HCT116 (cell line): Measurements from ENCODE around the gene DDX20. TPM values are rescaled to one million over a fixed set of nuclear protein-coding genes. Genes with fewer than 3 reads are reported as not detected.

Experiments
- ATAC-seq: fragments of 200-7000 bp; cut with Tn5 transposase; 2 replicates; pipeline ENCODE4 v1.9.1; 2020; ENCODE audit warnings: mild to moderate bottlenecking, moderate library complexity
- BruUV-seq: library from RNA; stranded (reverse); fragments of 400-500 nt; replicated peaks from 2 replicates; lab custom pipeline; 2021; lab: Mats Ljungman, UMichigan
- CTCF ChIA-PET: fragments of 300-600 bp; sonication (Branson Sonifier 250); formaldehyde crosslinking; loops from one replicate; lab custom pipeline; 2021; ENCODE audit warnings: antibody characterized with exemption; lab: Charles Lee
- POLR2A ChIA-PET: fragments of 300-600, 350-600 bp; sonication (Branson Sonifier 250); formaldehyde crosslinking; loops from one replicate; lab custom pipeline; 2021; ENCODE audit warnings: antibody characterized with exemption; lab: Charles Lee
- RAD21 ChIA-PET, 2 experiments: fragments of 300-600 bp; sonication (Branson Sonifier 250); formaldehyde crosslinking; loops; one replicate each; lab custom pipeline; 2023; ENCODE audit warnings: low total read pairs in 2 of 2; ENCODE audit not compliant: uncharacterized antibody in 2 of 2, unreplicated experiment in 2 of 2, low non-redundant PET in 1 of 2; lab: Charles Lee
- DNase-seq: peaks from one replicate; pipeline ENCODE4 v3.0.0-alpha.2; 2010; ENCODE audit warnings: low read depth, low spot score
- H2AFZ ChIP-seq: fragments of 200-600 bp; shearing (Covaris generic), sonication (generic); 2 replicates; pipeline ENCODE4 v1.6.1; 2017; ENCODE audit warnings: low read depth, mixed run types, mixed read lengths, antibody characterized with exemption, low read length; ENCODE audit not compliant: poor library complexity, severe bottlenecking
- H3K27ac ChIP-seq: 2 replicates; pipeline ENCODE4 v1.5.1; 2012; ENCODE audit warnings: low read depth, low read length
- H3K27me3 ChIP-seq: fragments of 200-600 bp; sonication (generic); 2 replicates; pipeline ENCODE4 v1.6.1; 2016; ENCODE audit warnings: mixed run types, low read length, mixed read lengths; ENCODE audit not compliant: insufficient read depth
- H3K36me3 ChIP-seq, 2 experiments: fragments of 200-500 bp in 1 of 2; fragments of 200-600 bp in 1 of 2; sonication (Bioruptor generic) in 1 of 2; sonication (generic) in 1 of 2; 2 replicates each; pipeline versions ENCODE4 v1.5.1 to v1.6.1; 2014 to 2016; ENCODE audit warnings: low read length in 2 of 2, inconsistent platforms in 1 of 2, mixed read lengths in 1 of 2, mixed run types in 1 of 2; ENCODE audit not compliant: insufficient read depth in 2 of 2, control insufficient read depth in 1 of 2
- H3K4me1 ChIP-seq, 2 experiments: fragments of 200-600 bp in 1 of 2; sonication (generic) in 1 of 2; 2 replicates each; pipeline versions ENCODE4 v1.5.1 to v1.6.1; 2012 to 2017; ENCODE audit warnings: low read length in 2 of 2, inconsistent platforms in 1 of 2, mild to moderate bottlenecking in 1 of 2, mixed read lengths in 1 of 2, mixed run types in 1 of 2, moderate library complexity in 1 of 2; ENCODE audit not compliant: insufficient read depth in 2 of 2, control insufficient read depth in 1 of 2
- H3K4me2 ChIP-seq: fragments of 200-600 bp; sonication (generic); 2 replicates; pipeline ENCODE4 v1.6.1; 2017; ENCODE audit warnings: mixed run types, low read length, mixed read lengths
- H3K4me3 ChIP-seq, 2 experiments: fragments of 200-600 bp in 1 of 2; sonication (generic) in 1 of 2; replicated peaks in 1 of 2; 2 replicates each; pipeline ENCODE4 v1.5.1; 2011 to 2016; ENCODE audit warnings: low read length in 2 of 2, control low read depth in 1 of 2, low read depth in 1 of 2, mild to moderate bottlenecking in 1 of 2, mixed read lengths in 1 of 2, mixed run types in 1 of 2
- H3K79me2 ChIP-seq: fragments of 200-600 bp; sonication (generic); 2 replicates; pipeline ENCODE4 v1.6.1; 2017; ENCODE audit warnings: mild to moderate bottlenecking, mixed run types, low read length, moderate library complexity, mixed read lengths; ENCODE audit not compliant: insufficient read depth
- H3K9ac ChIP-seq: fragments of 200-600 bp; sonication (generic); 2 replicates; pipeline ENCODE4 v1.6.1; 2016; ENCODE audit warnings: low read length, mixed read lengths
- H3K9me2 ChIP-seq: fragments of 200-600 bp; sonication (generic), shearing (Covaris generic); 2 replicates; pipeline ENCODE4 v1.6.1; 2017; ENCODE audit warnings: mixed run types, mild to moderate bottlenecking, moderate library complexity; ENCODE audit not compliant: insufficient read depth
- H3K9me3 ChIP-seq, 2 experiments: fragments of 200-500 bp in 1 of 2; fragments of 200-600 bp in 1 of 2; sonication (Bioruptor generic) in 1 of 2; sonication (generic) in 1 of 2; 2 replicates each; pipeline ENCODE4 v1.6.1; 2014 to 2017; ENCODE audit warnings: low read length in 2 of 2, mixed read lengths in 2 of 2, inconsistent platforms in 1 of 2, low read depth in 1 of 2, mild to moderate bottlenecking in 1 of 2, mixed run types in 1 of 2, moderate library complexity in 1 of 2; ENCODE audit not compliant: control insufficient read depth in 1 of 2, insufficient read depth in 1 of 2
- H4K20me1 ChIP-seq: fragments of 200-600 bp; sonication (generic), shearing (Covaris generic); 2 replicates; pipeline ENCODE4 v1.6.1; 2017; ENCODE audit warnings: mixed run types, mild to moderate bottlenecking, moderate library complexity; ENCODE audit not compliant: insufficient read depth
- CBX3 ChIP-seq: IDR thresholded peaks from 2 replicates; pipeline ENCODE4 v1.6.1; 2012; ENCODE audit warnings: low read depth
- CEBPB ChIP-seq: IDR thresholded peaks from 2 replicates; pipeline ENCODE4 v1.6.1; 2012; ENCODE audit warnings: low read depth
- CTCF ChIP-seq, 3 experiments: fragments of 200-600 bp in 1 of 3; sonication (generic) in 1 of 3; IDR thresholded peaks in 2 of 3; conservative IDR thresholded peaks in 1 of 3; 2 replicates each; pipeline ENCODE4 v1.5.1; 2012 to 2017; ENCODE audit warnings: low read depth in 2 of 3, low read length in 2 of 3, antibody characterized with exemption in 1 of 3, borderline replicate concordance in 1 of 3, control low read depth in 1 of 3, mild to moderate bottlenecking in 1 of 3, mixed read lengths in 1 of 3, mixed run types in 1 of 3, moderate library complexity in 1 of 3; ENCODE audit not compliant: insufficient read depth in 1 of 3
- EGR1 ChIP-seq: IDR thresholded peaks from 2 replicates; pipeline ENCODE4 v1.6.1; 2012; ENCODE audit warnings: low read depth
- EZH2 ChIP-seq: fragments of 200-600 bp; sonication (generic); IDR thresholded peaks from 2 replicates; pipeline ENCODE4 v1.6.1; 2017; ENCODE audit warnings: antibody characterized with exemption, mixed run types
- EZH2phosphoT487 ChIP-seq: fragments of 200-600 bp; IDR thresholded peaks from 2 replicates; pipeline ENCODE4 v1.6.1; 2018; ENCODE audit warnings: antibody characterized with exemption, borderline replicate concordance
- FOSL1 ChIP-seq: IDR thresholded peaks from 2 replicates; pipeline ENCODE4 v1.6.1; 2012; ENCODE audit warnings: low read depth
- JUND ChIP-seq: IDR thresholded peaks from 2 replicates; pipeline ENCODE4 v1.6.1; 2012
- MAX ChIP-seq: IDR thresholded peaks from 2 replicates; pipeline ENCODE4 v1.6.1; 2012
- POLR2A ChIP-seq: IDR thresholded peaks from 2 replicates; pipeline ENCODE4 v1.7.0; 2011; ENCODE audit warnings: borderline replicate concordance; ENCODE audit not compliant: insufficient read depth, insufficient read length; ENCODE audit errors: extremely low read depth
- RAD21 ChIP-seq: IDR thresholded peaks from 2 replicates; pipeline ENCODE4 v1.6.1; 2012; ENCODE audit warnings: low read depth, mild to moderate bottlenecking
- REST ChIP-seq: IDR thresholded peaks from 2 replicates; pipeline ENCODE4 v1.6.1; 2012; ENCODE audit warnings: low read depth
- SIN3A ChIP-seq: IDR thresholded peaks from 2 replicates; pipeline ENCODE4 v1.6.1; 2012; ENCODE audit warnings: low read depth
- TCF7L2 ChIP-seq: IDR thresholded peaks from 2 replicates; pipeline ENCODE4 v1.7.0; 2011; ENCODE audit warnings: borderline replicate concordance, inconsistent platforms; ENCODE audit not compliant: insufficient read depth, insufficient read length; ENCODE audit errors: extremely low read depth
- ZBTB33 ChIP-seq: IDR thresholded peaks from 2 replicates; pipeline ENCODE4 v1.6.1; 2011; ENCODE audit warnings: mild to moderate bottlenecking, low read length, moderate library complexity; ENCODE audit not compliant: insufficient replicate concordance; ENCODE audit errors: extremely low read depth
- ZFX ChIP-seq: fragments of 450-650 bp; IDR thresholded peaks from 2 replicates; pipeline ENCODE4 v1.6.1; 2017
- ZNF274 ChIP-seq: fragments of 200-500 bp; sonication (Bioruptor generic); IDR thresholded peaks from 2 replicates; pipeline ENCODE4 v1.6.1; 2014; ENCODE audit warnings: mild to moderate bottlenecking, low read depth, low read length, inconsistent platforms
- intact Hi-C: fragments of 100-400 bp; cut with micrococcal nuclease; formaldehyde crosslinking; loops from 2 replicates; pipeline ENCODE4 v1.10.0; 2022
- total RNA-seq: library from RNA; stranded (reverse); gene quantifications from one replicate; pipeline ENCODE4 v1.2.1, GENCODE V29; 2021; ENCODE audit not compliant: unreplicated experiment

Gene DDX20
- total RNA-seq, 1 experiment from 2014 or later: 14.9 TPM

- no peaks in the 10 kb centered on the region for H3K79me2 ChIP-seq
- BruUV-seq: no TSS peak
- no peak overlapping the region for H2AFZ ChIP-seq
- H3K9me2 ChIP-seq: no peaks in the 10 kb centered on the region
- no peaks in the 10 kb centered on the region for H3K9me3 ChIP-seq
- ChIA-PET CTCF (interaction anchor here (0.8 kb wide), 1 partner anchor 8 kb away, joined by 3 read pairs; no protein-coding TSS in a partner anchor), POLR2A (no interaction called here), RAD21 (no interaction called here)
- H3K9ac ChIP-seq: no peak overlapping the region
- H3K4me3 ChIP-seq: no peak overlapping the region
- H3K27me3 ChIP-seq: no peaks in the 10 kb centered on the region
- TF ChIP-seq RAD21 (no peak), TCF7L2 (no peak), ZBTB33 (no peak), EGR1 (no peak), POLR2A (no peak), SIN3A (no peak), CEBPB (no peak), ZNF274 (no peak), REST (no peak), EZH2 (no peak), FOSL1 (no peak), JUND (no peak), CTCF (IDR thresholded peaks at IDR 0.05 in 2 of 3, conservative IDR thresholded peaks at IDR 0.05 in 1 of 3; ENCODE audit: borderline replicate concordance in 1 of 3, insufficient read depth in 1 of 3, low read depth in 2 of 3, low read length in 2 of 3) (no peak), MAX (no peak), EZH2phosphoT487 (no peak), CBX3 (no peak), ZFX (no peak)
- no peak for DNase-seq
- H3K36me3 ChIP-seq: peaks cover 3 to 16% of the 10 kb centered on the region in 2 experiments; a peak in 3 of 4 replicates
- H3K4me2 ChIP-seq: no peak overlapping the region
- H4K20me1 ChIP-seq: no peaks in the 10 kb centered on the region
- intact Hi-C loops: no loop called here
- no peak overlapping the region for H3K27ac ChIP-seq
- H3K4me1 ChIP-seq: peaks cover 9 to 12% of the 10 kb centered on the region in 2 experiments
- no peak for ATAC-seq
Measured at GRCh38 chr1:111706921-111707320, 48.8 kb upstream of the DDX20 start.
